RWPE1 (cell line): Measurements from ENCODE around the gene DAPK2.
"Not testable (repeated sequence)": the region's sequence is repeated elsewhere in the genome, so short reads cannot be mapped to it uniquely, and the experiment has no call there.

Source experiments
- CTCF ChIA-PET: fragments of 350-600 bp; sonication (Branson Sonifier 250); formaldehyde crosslinking; extraction: SDS; loops from one replicate; lab custom pipeline; 2021; lab: Yijun Ruan, JAX
- POLR2A ChIA-PET: fragments of 400-600 bp; formaldehyde crosslinking; extraction: SDS; loops from one replicate; lab custom pipeline; 2020; ENCODE audit warnings: antibody characterized with exemption; ENCODE audit not compliant: low non-redundant PET; lab: Yijun Ruan, JAX
- DNase-seq: peaks from one replicate; pipeline ENCODE4 v3.0.0; 2012; ENCODE audit warnings: low spot score
- H3K27ac ChIP-seq: fragments of 450-650 bp; 2 replicates; pipeline ENCODE4 v1.5.1; 2017
- TF ChIP-seq, protein P1 (sequence below): fragments of 450-650 bp; conservative IDR thresholded peaks from 2 replicates; pipeline ENCODE4 v1.5.1; 2017; ENCODE audit warnings: low read depth, mild to moderate bottlenecking

DAPK2 gene

DNA sequence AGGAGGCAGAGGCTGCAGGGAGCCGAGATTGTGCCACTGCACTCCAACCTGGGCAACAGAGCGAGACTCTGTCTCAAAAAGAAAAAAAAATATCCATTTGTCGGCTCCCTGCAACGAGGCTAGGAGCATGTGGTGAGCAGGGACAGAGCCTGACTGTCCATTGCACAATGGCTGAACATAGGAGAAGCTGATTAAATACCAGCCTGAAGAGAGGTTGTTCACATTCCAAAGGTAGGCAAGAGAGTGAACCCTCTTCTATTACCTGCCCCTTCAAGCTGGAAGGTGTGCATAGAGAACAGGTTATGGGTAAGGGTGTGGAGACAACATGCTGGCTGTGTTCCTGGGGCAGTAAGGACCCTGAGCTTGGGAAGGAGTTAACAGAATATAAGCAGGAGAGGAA, 78.7 kb downstream of the DAPK2 start:
- ChIA-PET POLR2A (interaction anchor here (0.5 kb wide), 1 partner anchor 14 kb away, joined by 5 read pairs; no protein-coding TSS in a partner anchor), CTCF (interaction anchor here (0.5 kb wide), 1 partner anchor 1107 kb away, joined by 3 read pairs; no protein-coding TSS in a partner anchor)
- no peak overlapping the region for H3K27ac ChIP-seq
- TF ChIP-seq, protein P1, sequence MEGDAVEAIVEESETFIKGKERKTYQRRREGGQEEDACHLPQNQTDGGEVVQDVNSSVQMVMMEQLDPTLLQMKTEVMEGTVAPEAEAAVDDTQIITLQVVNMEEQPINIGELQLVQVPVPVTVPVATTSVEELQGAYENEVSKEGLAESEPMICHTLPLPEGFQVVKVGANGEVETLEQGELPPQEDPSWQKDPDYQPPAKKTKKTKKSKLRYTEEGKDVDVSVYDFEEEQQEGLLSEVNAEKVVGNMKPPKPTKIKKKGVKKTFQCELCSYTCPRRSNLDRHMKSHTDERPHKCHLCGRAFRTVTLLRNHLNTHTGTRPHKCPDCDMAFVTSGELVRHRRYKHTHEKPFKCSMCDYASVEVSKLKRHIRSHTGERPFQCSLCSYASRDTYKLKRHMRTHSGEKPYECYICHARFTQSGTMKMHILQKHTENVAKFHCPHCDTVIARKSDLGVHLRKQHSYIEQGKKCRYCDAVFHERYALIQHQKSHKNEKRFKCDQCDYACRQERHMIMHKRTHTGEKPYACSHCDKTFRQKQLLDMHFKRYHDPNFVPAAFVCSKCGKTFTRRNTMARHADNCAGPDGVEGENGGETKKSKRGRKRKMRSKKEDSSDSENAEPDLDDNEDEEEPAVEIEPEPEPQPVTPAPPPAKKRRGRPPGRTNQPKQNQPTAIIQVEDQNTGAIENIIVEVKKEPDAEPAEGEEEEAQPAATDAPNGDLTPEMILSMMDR, result no peak
- DNase-seq, result no peak

DNA sequence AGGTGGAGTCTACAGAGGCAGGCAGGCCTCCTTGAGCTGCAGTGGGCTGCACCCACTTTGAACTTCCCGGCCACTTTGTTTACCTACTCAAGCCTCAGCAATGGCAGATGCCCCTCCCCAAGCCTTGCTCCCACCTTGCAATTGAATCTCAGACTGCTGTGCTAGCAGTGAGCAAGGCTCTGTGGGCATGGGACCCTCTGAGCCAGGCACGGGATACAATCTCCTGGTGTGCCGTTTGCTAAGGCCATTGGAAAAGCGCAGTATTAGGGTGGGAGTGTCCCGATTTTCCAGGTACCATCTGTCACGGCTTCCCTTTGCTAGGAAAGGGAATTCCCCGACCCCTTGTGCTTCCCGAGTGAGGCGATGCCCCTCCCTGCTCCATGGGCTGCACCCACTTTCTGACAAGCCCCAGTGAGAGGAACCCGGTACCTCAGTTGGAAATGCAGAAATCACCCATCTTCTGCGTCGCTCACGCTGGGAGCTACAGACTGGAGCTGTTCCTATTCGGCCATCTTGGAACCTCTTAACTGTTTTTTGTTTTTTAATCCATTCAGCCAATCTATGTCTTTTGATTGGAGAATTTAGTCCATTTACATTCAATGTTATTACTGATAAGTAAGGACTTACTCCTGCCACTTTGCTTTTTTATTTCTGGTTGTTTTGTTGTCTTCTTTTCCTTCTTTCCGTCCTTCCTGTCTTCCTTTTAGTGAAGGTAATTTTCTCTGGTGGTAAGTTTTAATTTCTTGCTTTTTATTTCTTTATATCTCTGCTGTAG, 83.2 kb downstream of the DAPK2 start:
- DNase-seq, POLR2A ChIA-PET, H3K27ac ChIP-seq: not testable (repeated sequence)
- CTCF ChIA-PET, result interaction anchor here (0.6 kb wide), 1 partner anchor 13 kb away, joined by 7 read pairs; no protein-coding TSS in a partner anchor

DNA sequence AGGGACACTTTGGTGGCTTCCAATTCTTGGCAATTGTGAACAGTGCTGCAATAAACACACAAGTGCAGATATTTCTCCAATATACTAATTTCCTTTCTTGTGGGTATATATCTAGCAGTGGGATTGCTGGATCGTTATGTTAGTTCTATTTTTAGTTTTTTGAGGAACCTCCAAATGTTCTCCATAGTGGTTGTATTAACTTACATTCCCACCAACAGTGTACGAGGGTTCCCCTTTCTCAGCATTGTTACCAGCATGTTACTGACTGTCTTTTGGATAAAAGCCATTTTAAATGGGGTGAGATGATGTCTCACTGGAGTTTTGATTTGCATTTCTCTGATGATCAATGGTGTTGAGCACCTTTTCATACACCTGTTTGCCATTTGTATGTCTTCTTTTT, 92.8 kb downstream of the DAPK2 start:
- ChIA-PET CTCF (interaction anchor here (1.0 kb wide), 1 partner anchor 8 kb away, joined by 6 read pairs; no protein-coding TSS in a partner anchor), POLR2A (no interaction called here)
- no peak overlapping the region for H3K27ac ChIP-seq
- TF ChIP-seq, protein P1, result no peak
- no peak for DNase-seq

DNA sequence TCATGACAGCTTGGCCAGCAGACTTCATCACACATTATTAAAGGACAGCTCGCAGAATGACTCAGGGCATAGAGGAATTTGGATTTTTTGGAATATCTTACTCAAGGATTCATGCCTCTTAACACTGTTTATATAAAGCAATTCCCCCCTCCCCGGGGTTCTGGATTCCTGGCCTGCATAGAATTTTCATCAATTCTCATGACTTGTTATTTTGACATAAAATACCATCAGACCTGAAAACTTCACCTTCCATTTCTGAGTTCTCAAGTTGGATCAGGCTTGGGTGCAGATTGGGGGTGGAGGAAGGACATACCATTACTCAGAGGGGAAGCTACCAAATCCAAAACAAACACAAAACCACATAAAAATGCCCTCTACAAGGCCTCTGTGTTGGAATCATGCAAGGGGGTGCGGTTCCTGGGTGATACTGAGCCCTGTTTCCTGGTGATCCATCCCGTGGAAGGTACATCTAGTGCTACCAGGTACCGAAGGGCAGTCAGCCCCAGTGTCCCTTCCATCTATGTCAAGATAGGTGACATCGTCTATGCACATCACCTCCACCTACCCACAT, 95.3 kb downstream of the DAPK2 start:
- TF ChIP-seq, protein P1, result no peak
- DNase-seq, result peak; percentile 51
- no peak overlapping the region; the same call in 1 of the 2 replicates for H3K27ac ChIP-seq
- ChIA-PET POLR2A (no interaction called here), CTCF (no interaction called here)

DNA sequence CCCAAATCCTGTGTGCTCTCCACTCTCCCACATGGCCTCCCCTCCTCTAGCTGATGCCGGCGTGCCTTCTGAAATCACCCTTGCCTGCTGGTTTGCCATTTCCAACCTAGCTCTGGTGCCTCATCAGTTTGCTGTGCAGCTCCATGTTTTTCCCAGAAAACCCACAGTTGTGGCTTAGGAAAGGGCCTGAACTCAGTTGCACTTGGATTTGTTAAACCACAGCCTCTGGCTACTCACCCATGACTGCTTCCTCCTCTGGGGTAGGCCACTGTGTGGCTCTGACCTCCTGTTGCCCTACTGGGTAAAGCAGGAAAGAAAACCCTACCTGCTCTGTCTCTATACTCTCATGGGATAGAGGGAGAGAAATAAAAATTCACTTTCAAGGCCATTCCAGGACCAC, 97.3 kb downstream of the DAPK2 start:
- TF ChIP-seq, protein P1, result no peak
- CTCF ChIA-PET, result no interaction called here
- DNase-seq, result no peak
- POLR2A ChIA-PET, result no interaction called here
- no peak overlapping the region for H3K27ac ChIP-seq

DNA sequence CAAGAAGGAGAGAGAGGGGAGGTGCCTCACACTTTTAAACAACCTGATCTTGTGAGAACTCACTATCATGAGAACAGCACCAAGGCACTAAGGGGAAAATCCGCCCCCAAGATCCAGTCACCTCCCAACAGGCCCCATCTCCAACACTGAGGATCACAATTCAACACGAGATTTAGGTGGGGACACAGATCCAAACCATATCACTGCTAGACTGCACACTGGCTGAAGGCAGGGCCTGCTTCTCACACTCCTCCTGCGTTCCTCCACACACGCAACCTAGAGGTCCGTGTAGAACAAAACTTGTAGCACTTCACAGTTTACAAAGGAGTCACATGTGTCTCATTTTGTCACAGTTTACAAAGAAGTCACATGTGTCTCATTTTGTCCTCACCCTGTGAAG, 97.8 kb downstream of the DAPK2 start:
- CTCF ChIA-PET, result no interaction called here
- no peak overlapping the region for H3K27ac ChIP-seq
- POLR2A ChIA-PET, result no interaction called here
- TF ChIP-seq, protein P1, result no peak
- no peak for DNase-seq

DNA sequence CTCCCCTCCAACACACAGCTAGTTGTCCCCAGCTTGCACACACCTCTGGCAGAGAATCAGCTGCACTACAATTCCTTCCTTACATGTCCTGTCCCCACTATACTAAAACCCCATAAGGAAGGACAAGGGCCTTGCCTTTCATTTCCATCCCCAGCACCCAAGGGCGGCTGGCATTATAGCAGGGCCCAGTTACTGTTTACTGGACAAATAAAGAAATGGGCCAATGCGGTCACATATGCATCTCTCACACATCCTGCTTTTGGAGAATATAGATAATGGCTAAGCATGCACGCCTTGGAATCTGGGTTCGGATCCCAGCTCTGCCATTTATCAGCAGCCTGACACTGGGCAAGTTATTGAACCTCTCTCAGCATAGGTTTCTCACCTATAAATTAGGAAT, 99.1 kb downstream of the DAPK2 start:
- ChIA-PET POLR2A (no interaction called here), CTCF (interaction anchor here (0.5 to 4.2 kb wide), 3 partner anchors 84 to 120 kb away, joined by 3 to 56 read pairs (median 6); partner anchors contain the start of gene DAPK2)
- TF ChIP-seq, protein P1, result no peak
- no peak for DNase-seq
- H3K27ac ChIP-seq, result no peak overlapping the region; the same call in 1 of the 2 replicates
